Stimulated activated CD4-positive, alpha-beta T cell treated with anti-CD3 and anti-CD28 coated beads, Interleukin-2, amount 100 ng/mL, for 48 hours (primary cell): Measurements from ENCODE around the gene GRM8.
"Not testable (repeated sequence)": the region's sequence is repeated elsewhere in the genome, so short reads cannot be mapped to it uniquely, and the experiment has no call there.

Experiments
- DNase-seq, 2 donors: peaks; one replicate each; pipeline ENCODE4 v3.0.0-alpha.2; 2020

GRM8 gene

DNA sequence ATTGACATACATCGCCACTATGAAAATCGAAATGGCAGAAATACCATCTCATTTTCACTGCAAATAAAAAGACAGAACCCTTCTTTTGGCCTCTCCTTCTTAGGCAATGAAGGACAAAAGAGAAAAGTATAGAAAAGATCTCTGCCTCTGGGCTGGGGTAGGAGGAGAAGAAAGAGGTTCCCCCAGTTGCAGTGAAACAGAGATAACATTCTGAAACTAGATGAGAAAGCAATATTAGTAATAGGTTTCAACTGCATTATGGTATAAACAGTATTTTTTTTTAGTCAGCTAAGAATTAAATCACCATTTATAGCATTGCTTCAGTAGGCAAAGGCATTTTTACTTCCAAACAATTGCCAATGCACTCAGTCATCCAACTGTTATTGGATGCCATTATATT is 347.5 kb downstream of the GRM8 start:
- not testable (repeated sequence) for DNase-seq

DNA sequence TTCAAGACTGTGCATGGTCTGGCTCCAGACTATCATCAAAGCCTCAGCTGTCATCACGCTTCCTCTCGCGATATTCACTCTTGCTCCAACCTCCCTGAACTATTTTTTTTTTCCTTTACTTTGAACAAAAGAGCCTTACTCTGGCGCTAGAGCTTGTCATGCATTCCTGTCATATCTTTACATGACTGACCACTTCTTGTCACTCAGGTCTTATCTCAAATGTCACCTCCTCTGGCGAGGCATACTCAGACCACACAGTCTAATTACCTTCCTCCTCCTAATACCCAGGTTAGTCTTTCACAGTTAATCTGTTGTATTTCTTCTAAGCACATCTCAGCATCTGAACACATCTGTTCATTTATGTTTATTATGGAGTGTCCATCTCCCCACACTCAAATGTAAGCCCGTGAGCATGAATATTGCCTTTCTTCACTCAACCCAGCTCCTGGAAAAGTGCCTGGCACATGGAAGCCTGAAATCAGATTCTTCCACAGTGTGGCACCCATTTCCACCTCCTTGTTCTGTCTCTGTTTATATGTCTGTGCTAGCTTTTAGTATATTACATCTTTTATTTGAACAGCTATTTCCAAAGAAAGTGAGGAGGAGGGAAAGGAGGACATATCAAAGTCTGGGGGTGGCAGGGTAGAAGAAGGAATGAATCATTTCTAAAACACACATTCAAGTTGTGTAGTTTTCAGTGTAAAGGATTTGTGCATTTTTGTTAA is 351.5 kb downstream of the GRM8 start:
- not testable (repeated sequence) for DNase-seq

- not testable (repeated sequence) for DNase-seq
Measured at GRCh38 chr7:126887980-126888379, 364.8 kb downstream of the GRM8 start.

DNA sequence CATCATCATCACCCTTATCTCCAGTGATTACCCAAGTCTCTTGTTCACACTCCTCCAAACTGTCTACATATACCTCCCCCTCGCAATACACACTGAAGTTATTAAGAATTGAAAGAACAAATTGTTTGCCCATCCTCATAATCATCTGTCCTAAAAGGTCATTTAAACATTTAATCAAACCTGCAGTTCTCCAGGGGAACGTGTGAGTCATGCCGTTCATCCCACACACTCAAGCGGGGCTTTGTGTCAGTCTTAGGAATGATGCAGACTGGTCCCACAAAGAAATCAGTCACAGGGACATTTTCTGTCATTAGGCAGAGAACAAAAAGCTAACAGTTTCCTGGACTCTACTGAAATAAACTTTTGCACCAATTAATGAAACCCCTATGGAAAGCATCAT is 365.2 kb downstream of the GRM8 start:
- DNase-seq = not testable (repeated sequence)

GRCh38 chr7:126882730-126883129 is 370.0 kb downstream of the GRM8 start:
- not testable (repeated sequence) for DNase-seq

GRCh38 chr7:126881908-126882307 is 370.8 kb downstream of the GRM8 start:
- not testable (repeated sequence) for DNase-seq

DNA sequence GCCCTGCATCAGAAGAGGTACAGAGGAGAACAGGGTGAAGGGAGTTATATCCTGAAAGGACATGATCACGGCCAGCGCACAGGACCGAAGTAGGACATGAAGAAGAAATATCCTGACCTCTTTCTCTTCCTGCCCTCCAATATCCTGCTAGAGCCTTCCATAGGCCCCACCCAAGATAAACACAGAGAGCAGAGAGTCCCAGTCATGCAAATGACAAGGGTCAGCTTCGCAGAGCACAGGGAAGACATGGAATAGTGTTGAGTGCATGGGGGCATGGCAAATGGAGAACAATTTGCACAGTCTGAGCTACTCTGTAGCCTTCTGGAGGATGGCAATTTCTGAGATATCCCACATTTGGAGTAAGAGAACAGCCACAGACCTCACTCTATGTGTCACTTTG is 371.4 kb downstream of the GRM8 start:
- no peak for DNase-seq

- not testable (repeated sequence) for DNase-seq
Measured at GRCh38 chr7:126876536-126876935, 376.2 kb downstream of the GRM8 start.

- DNase-seq = no peak
Measured at GRCh38 chr7:126856691-126857291, 395.9 kb downstream of the GRM8 start.

GRCh38 chr7:126845331-126845730 is 407.4 kb downstream of the GRM8 start:
- no peak for DNase-seq

DNA sequence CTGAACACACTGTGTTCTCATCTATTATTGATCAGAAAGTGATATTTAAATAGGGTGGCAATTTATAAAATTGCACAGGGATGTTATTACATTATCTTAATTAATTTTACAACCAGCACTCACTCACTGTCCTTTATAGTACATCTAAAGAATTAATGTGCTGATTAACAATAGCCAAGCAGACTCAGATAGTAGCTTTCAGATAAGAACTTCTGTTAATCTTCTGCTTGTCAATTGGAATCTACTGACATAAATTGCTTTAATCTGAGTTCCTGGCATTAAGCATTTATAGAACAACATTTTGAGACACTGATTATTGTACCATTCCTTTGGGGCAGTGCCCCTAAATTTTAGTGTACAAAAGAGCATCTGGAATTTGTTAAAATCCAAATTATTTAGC is 408.9 kb downstream of the GRM8 start:
- no peak for DNase-seq

GRCh38 chr7:126843336-126843735 is 409.4 kb downstream of the GRM8 start:
- no peak for DNase-seq

GRCh38 chr7:126842451-126842850 is 410.3 kb downstream of the GRM8 start:
- DNase-seq = no peak

DNA sequence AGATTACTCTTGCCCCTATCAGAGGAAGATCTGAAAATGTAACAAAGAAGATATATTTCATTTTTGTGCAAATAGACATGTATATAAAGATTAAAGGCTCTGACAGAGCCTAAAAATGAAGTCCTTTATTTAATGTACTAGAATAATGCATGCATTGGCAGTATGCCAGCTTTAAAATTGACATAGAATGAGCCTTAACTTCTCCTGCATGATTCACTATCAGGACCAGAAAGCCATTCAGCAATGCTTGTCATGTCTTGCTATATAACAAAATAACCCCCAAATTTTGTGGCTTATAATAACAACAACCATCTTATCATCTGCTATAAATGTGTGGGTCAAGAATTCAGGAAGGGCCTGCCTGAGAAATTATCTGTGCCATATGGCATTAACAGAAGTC is 411.9 kb downstream of the GRM8 start:
- DNase-seq = no peak

DNA sequence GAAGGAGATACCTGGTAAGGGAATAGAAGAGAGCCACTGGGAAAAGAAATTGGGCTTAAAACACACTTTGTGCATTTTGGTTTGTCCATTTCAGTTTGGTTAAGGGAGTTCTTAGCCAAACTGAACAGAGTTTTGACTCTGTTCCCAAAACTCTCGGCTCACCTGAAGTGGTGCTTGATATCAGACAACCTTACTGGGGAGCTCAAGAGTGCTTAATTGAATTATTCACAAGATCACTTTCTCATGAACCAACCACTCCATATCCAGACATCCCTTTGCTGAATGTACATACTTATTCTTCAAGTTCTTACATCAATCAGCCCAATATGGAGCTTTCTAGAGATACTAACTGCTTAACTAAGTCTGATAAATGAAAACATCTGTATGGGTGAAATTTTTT is 413.1 kb downstream of the GRM8 start:
- no peak for DNase-seq

- DNase-seq = no peak
Measured at GRCh38 chr7:126838194-126838593, 414.5 kb downstream of the GRM8 start.

DNA sequence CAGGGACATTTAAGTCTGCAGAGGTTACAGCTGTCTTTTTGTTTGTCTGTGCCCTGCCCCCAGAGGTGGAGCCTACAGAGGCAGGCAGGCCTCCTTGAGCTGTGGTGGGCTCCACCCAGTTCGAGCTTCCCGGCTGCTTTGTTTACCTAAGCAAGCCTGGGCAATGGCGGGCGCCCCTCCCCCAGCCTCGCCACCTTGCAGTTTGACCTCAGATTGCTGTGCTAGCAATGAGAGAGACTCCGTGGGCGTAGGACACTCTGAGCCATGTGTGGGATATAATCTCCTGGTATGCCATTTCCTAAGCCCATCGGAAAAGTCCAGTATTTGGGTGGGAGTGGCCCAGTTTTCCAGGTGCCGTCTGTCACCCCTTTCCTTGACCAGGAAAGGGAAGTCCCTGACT is 421.5 kb downstream of the GRM8 start:
- DNase-seq = not testable (repeated sequence)

DNA sequence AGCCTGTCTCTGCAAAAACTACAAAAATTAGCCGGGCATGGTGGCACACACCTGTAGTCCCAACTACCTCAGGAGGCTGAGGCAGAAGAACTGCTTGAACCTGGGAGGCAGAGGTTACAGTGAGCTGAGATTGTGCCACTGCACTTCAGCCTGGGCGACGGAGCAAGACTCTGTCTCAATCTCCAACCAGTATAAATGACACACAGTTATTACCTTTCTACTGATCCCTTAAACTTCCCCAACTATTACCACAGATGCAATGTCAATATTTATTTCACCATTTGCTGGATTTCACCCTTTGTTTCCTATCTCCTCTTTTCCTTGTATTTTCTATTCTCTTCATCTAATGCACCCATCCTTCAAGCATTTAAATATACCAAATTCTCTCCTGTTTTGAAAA is 431.8 kb downstream of the GRM8 start:
- DNase-seq = no peak

- no peak for DNase-seq
Measured at GRCh38 chr7:126819197-126819484, 433.6 kb downstream of the GRM8 start.

- DNase-seq = no peak
Measured at GRCh38 chr7:126818393-126819196, 434.1 kb downstream of the GRM8 start.

DNA sequence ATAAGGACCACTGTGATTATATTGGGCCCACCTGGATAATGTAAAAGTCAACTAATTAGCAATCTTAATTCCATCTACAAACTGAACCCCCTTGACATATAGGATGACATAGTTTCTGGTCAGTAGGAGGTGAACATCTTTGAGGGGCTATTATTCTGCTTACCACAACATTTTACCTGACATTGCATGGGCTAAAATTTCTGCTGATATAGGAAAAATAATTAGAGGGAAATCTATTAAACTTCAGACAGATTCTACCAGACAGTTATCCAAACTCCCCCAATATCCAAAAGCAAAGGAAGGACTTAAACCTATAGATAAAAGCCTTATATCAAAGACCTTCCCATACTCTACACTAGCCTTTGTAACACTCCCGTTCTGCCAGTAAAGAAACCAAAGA is 443.6 kb downstream of the GRM8 start:
- no peak for DNase-seq

DNA sequence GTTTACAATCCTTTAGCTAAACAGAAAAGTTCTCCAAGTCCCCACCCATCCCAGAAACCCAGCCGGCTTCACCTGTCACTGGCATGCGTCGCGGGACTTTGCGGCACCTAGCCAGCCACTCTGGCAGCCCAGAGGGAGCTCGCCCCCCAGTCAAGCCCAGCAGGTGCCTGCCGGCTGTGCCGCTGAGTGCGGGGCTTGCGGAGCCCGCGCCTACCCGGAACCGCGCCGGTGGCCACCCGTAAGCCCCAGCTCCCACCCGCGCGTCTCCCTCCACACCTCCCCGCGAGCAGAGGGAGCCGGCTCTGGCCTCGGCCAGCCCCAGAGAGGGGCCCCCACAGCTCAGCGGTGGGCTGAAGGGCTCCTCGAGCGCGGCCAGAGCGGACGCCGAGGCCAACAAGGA is 446.1 kb downstream of the GRM8 start:
- DNase-seq = no peak

DNA sequence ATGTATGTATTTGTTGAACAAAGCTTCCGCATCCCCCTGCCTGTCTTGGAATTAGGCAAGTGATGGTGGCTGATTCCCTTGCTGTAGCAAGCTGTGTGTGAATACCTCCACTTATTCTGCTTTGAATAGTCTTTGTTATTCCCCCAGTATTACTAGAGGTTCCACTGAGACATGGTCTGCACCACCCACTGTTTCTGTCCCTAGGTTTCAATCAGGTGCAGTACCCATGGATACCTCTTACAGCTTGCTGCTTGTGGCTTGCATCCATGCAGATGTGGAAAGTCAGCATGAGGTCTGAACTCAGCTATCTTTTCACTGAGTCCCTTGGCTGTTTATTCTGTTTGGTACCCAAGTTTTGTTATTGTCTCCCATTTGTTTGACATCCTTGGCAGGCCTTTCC is 447.4 kb downstream of the GRM8 start:
- DNase-seq = no peak

GRCh38 chr7:126804604-126805003 is 448.1 kb downstream of the GRM8 start:
- DNase-seq = no peak
